AG20443 (cell line): ENCODE results near the gene FLYWCH1.

Experiments used
- DNase-seq: peaks from one replicate; pipeline ENCODE4 v3.0.0; 2012; ENCODE audit warnings: low spot score, mixed read lengths

FLYWCH1 gene

DNA sequence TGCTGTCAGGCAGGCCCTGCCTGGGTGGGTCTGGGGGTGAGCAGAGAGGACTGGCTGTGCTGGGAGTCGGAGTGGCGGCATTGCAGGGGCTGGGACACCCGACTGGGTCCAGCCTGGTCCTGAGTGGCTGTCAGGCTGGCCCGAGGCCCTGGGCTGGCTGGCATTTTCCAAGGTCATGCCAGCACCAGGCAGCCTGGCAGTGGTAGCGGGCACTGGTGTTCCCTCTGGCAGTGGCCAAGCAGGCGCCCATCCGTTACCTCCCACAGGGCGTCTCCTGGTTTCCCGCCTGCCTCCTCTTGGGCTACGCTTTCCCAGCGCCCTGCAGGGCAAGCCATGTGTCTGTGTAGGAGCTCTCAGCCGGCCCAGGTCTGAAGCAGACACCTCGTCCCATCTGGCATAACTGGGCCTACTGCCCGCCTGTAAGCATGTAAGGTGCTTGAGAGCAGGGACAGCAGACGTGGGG, 74.2 kb downstream of the FLYWCH1 start:
- DNase-seq, result no peak

DNA sequence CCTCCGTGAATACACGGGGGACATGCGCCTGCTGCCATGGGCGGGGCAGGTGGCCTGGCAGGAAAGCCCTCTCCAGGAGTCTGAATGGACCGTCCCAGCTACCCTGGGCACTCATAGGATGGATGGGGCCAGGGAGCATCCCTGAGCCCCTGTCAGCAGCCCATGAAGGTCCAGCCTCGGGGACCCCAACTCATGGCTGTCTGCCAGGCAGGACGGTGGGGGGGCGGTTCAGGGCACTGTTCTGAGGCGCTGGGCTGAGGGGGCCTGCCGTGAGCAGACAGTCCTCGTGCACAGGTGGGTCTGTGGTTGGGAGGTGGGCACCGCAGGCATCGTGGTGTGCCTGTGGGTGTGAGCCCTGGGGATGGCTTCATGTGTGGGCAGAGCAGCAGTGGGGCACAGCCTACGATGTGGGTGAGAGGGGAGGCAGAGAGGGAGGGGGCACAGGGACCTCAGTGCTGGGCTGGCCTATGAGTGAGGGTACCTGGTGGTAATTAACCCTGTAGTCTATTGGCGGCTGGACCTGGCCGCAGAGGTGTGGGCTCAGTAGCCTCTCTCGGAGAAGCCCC, 75.0 kb downstream of the FLYWCH1 start:
- no peak for DNase-seq

DNA sequence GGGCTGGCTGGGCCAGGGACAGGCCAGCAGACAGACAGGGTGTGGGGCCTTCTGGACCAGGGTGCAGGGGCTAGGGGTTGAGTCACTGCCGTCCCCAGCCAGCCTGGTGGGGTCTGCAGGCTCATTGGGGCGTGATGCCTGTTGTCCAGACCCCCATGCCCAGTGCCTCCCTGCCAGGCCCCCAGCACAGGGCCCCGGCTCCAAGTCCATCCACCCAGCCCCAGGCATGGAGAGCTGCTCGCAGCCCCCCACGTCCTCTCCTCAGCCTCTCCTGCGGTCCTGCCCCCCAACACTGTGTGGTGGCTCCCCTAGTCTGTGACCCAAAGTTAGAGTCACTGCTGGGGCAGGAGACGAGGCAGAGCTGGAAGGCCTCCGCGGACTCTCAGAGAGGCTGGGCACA, 75.6 kb downstream of the FLYWCH1 start:
- DNase-seq, result no peak

DNA sequence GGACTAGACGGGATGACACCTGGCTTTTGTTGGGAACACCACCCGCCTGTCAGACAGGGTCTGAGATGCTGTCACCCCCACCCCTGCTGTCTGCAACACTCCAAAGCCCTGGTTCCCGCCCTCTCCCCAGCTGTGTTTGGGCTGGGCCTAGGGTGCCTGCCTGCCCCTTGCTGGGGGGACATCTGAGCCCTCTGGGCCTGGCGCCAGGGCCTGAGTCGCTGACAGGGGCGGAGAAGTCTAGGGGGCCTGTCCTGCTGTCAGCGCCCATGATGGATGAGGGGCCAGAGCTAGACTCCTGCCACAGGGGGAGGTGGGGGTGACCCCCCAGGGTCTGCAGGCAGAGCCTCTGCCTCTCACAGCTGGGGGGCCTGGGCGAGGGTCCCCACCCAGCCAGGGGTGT, 76.1 kb downstream of the FLYWCH1 start:
- no peak for DNase-seq

DNA sequence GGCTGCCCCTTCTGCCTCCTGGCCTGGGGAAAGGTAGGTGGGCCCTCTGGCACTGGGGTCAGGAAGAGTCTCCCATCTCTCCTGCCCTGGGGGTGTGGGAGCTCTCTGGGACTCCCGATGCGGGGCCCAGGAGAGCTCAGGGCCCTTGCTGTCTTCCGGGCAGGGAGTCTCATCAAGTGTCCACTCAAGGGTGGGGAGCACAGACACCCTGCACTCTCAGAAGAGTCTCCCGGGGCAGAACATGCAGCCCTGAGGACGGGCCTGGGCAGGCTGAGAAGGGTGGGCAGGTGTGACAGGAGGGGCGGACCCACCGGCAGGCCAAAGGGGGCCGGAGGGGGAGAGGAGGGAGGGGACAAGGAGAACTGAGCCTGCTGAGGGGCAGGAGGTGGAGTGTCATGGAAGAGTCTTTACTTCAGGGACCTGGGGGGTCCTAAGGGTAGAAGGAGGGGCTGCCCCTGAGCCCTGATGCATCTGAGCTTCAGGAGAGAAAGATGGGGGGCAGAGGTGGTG, 76.9 kb downstream of the FLYWCH1 start:
- no peak for DNase-seq

DNA sequence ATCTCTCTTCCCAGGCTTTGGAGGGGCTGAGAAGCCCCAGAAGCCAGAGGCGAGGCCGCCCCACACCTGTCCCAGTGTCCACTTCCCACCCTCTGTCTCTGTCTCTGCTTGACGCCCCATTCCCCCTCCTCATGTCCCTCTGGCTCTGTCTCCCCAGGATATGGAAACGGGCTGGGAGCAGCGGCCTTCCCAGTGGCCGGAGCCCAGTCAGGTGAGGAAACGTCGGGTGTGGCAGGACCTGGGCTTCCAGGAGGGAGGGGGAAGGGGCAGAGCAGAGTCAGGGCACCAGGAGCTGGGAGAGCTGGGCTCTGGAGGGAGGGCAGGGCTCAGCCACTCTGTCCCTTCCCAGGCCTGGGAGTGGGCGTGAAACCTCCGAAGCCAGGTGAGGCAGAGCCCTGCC, 79.2 kb downstream of the FLYWCH1 start:
- no peak for DNase-seq

DNA sequence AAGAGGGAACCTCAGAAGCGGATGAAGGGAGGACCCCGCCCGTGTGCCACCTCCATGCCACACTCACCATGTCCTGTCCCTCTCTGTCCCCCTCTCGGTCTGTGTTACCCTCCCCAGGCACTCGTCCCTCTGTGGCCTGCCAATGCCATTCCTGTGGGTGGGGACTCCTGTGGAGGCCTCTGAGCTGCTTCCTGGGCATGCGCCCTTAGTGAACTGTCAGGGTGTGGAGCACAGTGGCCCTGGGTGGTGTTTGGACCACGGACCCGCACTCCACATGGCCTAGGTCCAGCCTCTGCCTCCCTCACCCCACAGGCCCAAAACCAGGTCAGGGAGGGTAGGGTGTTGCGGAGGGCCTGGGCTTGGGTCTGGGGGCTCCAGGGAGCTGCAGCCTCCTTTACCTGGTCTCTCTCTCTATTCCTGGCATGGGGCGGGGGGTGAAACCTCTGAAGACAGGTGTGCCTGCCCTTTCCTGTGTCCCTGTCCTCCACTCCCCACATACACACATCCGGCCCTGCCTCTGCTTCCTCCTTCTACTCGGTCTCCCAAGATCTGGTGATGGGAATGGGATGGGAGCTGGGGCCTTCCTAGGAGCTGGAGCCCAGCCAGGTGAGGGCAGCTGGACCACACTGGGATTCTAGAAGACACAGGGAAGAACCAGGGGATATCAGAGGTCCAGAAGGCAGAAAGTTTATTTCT, 80.0 kb downstream of the FLYWCH1 start:
- no peak for DNase-seq

DNA sequence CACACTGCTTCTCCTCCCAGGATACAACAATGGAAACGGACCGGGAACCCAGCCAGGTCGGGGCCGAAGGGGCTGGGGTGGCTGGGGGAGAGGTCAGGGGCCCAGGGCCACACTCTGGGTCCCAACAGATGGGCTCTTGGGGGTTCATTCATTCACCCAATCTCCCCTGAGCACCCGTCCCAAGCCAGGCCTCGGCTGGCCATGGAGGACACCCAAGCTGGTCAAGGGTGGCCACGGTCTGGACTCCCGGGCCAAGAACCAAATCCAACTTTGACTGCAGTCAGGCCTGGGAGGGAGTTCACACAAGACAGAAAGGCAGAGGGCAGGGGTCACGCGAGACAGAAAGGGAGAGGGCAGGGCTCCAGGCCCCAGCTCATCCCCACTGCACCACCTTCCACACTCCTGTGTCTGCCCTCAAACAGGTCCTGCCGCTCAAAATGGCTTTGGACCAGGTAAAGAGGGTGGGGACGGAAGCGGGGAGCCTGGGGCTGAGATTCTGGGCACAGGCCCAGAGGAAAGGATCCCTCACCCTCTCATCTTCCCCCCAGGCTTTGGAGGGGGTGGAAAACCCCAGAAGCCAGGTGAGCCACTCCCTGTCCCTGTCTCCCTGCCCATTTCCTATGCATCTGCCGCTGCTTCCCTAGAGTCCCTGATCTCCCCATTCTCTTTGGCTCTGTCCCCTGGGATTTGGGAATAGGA, 80.8 kb downstream of the FLYWCH1 start:
- DNase-seq, result no peak

DNA sequence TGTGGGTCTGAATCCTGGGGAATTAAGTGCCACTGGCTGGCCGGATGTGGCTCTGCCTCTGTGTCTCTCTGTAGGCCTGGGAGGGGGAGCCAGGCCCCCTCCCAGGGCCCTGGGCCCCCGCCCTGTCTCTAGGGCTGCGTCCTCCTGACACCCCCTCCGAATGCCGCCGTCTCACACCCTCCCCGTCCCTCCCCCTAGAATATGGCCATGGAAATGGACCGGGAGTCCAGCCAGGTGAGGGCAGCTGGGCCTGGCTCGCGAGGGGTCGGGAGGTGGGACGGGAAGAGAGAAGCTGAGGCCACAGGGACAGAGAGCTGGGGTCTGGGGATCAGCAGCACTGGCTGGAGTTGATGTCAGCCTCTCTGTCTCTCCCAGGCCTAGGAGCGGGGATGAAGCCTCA, 84.6 kb downstream of the FLYWCH1 start:
- DNase-seq, result no peak

DNA sequence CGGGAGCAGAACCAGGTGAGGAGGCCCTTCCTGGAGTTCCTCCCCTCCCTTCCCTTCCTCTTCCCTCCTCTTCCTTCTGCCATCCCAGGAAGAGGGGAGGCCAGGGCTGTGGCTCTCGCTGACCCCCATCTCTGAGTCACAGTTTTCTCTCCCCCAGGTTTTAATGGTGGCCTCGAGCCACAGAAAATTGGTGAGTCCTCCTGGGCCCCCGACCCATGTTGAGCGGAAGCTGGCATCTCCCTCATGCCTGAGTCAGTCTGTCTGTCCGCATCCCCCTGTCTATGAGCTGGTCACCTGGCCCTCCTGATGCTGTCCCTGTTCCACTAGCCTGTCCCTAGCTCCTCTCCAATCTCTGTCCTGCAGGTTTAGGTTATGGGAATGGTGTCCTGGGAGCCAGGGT, 88.2 kb downstream of the FLYWCH1 start:
- DNase-seq, result no peak

DNA sequence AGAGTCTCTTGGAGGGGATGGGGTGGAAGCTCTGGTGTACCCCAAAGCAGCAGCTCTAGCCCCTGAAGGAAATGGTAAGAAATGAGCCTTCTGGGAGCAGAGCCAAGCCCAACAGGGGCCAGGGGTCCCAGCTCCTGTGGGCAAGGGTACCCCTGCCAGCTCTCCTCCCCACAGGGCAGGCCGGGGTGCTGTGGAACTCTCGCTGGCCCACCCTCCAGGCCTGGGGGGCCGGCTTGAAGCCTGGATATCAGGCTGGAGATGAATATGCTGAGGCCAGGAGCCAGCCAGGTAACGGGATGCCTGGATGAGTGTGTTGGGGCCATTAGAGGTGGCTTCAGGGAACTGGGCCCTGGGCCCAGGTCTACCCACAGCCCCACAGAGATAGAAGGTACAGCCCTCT, 88.8 kb downstream of the FLYWCH1 start:
- no peak for DNase-seq
